Islet precursor cell (in vitro differentiated cells): ENCODE results near the gene CLDN24.

Source experiments
- DNase-seq: peaks from one replicate; pipeline ENCODE4 v3.0.0-alpha.2; 2018

CLDN24 gene

GRCh38 chr4:183272384-183272783 is 49.8 kb downstream of the CLDN24 start:
- no peak for DNase-seq
